ENCODE measurements around the gene ELAVL3.
"Not testable (repeated sequence)": the region's sequence is repeated elsewhere in the genome, so short reads cannot be mapped to it uniquely, and the experiment has no call there.

The ELAVL3 gene

GRCh38 chr19:11406703-11407236 is 74.1 kb downstream of the ELAVL3 start:
- not testable (repeated sequence) for ATAC-seq, DNase-seq

GRCh38 chr19:11405846-11406643 is 74.8 kb downstream of the ELAVL3 start:
- ATAC-seq (peak; percentile 71), DNase-seq (peak; percentile 63)

- no peak for ATAC-seq
- DNase-seq: no peak
Observed at GRCh38 chr19:11404588-11405222, 76.1 kb downstream of the ELAVL3 start.

GRCh38 chr19:11401808-11402543 is 78.9 kb downstream of the ELAVL3 start:
- DNase-seq (no peak), ATAC-seq (no peak)

Measured in stimulated activated naive CD8-positive, alpha-beta T cell treated with anti-CD3 and anti-CD28 coated beads, Interleukin-15, Interleukin-2, amounts not matched to agents 100 U/mL and 50 U/mL, for 24 hours (primary cell).